Measurements from ENCODE around the gene FAAH.

Gene FAAH

DNA sequence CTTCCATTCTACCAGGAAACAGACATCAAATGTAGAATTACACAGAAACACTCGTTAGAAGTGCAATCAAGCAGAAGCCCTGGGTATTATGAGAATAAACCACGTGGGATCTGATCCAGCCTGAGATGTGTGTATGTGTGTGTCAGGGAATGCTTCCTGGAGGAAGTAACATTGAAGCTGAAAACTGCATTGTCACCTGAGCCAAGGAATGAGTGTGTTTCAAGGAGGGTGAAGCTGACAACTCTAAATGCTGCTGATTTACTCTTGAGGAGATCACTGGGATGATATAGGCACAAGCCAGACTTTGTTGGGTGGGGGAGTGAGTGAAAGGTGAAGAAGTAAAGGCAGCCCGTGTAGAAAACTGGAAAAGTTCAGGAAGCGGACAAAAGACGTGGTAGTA is 27.6 kb downstream of the FAAH start:
- H3K4me3 ChIP-seq (ENCODE audit: low read depth, low read length): no peak overlapping the region

- H3K4me3 ChIP-seq (ENCODE audit: low read depth, low read length): no peak overlapping the region
These were observed 28.2 kb downstream of the FAAH start for GRCh38 chr1:46422261-46422871.

- no peak overlapping the region for H3K4me3 ChIP-seq (ENCODE audit: low read depth, low read length)
These were observed 29.6 kb downstream of the FAAH start for GRCh38 chr1:46423574-46424240.

DNA sequence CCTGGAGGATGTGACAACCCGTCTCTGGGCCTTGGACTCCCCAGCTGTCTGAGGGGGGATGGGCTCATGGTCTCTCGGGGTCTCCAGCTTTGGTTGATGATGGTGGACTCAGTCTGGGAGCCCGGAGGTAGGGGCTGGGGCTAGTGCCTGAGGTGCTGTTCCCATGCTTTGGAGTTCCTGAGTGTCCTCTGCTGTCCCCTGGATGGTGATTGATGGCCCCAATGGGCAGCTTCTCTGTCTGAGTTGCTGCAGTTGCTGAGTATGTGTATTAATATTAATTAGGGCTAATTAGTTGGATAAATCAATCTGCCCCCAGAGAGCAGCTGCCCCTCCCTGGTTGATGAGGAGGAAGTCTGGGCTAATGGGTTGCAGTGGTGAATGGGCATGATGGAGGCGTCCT is 30.6 kb downstream of the FAAH start:
- H3K4me3 ChIP-seq (ENCODE audit: low read depth, low read length): no peak overlapping the region

DNA sequence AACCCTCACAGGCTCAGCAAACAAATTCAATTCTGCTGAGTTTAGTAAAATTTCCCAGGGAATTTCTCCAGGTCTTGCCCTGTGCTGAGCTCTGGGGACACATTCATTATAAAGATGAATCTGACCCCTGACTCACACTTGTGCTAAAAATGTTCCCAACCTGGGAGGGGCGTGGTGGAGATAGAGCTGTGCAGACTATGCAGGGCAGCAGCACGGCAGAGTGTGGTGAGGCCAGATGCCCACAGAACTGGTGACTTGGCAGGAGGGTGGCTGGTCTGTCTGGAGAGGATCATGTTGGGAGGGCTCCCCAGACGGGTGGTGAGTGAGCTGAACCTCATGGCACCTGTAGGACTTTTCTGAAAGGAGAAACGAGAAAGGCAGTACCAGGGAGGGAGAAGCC is 31.6 kb downstream of the FAAH start:
- no peak overlapping the region for H3K4me3 ChIP-seq (ENCODE audit: low read depth, low read length)

- no peak overlapping the region for H3K4me3 ChIP-seq (ENCODE audit: low read depth, low read length)
These were observed 33.4 kb downstream of the FAAH start for GRCh38 chr1:46427541-46427940.

GRCh38 chr1:46429436-46429835 is 35.3 kb downstream of the FAAH start:
- no peak overlapping the region for H3K4me3 ChIP-seq (ENCODE audit: low read depth, low read length)

- no peak overlapping the region for H3K4me3 ChIP-seq (ENCODE audit: low read depth, low read length)
These were observed 37.6 kb downstream of the FAAH start for GRCh38 chr1:46431695-46432094.

DNA sequence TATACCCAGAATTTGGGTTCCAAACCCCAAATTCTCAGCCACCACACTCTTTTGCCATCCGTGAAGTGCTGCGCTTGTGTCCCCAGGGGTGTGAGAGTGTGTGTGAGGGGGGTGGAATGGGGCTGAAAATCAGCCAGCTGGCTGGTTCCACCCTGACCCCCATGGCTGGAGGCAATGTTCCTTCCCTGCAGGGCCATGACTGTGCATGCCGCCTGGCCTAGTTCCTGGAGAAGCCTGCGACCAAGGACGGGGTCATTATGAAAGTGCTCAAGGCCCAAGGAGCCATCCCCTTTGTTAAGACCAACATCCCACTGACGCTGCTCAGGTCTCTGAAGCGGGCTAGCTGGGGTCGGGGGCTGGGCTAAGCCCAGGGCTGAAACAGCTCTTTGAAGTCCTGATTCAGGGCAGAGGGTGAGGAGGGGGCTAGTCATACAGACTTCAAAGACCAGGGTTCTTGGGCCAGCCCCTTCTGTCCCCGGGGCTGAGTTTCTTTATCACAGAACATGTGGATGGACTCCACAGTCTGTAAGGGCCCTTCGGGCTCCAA is 38.7 kb downstream of the FAAH start:
- H3K4me3 ChIP-seq (ENCODE audit: low read depth, low read length): no peak overlapping the region

- no peak overlapping the region for H3K4me3 ChIP-seq (ENCODE audit: low read depth, low read length)
These were observed 40.2 kb downstream of the FAAH start for GRCh38 chr1:46434358-46434757.

DNA sequence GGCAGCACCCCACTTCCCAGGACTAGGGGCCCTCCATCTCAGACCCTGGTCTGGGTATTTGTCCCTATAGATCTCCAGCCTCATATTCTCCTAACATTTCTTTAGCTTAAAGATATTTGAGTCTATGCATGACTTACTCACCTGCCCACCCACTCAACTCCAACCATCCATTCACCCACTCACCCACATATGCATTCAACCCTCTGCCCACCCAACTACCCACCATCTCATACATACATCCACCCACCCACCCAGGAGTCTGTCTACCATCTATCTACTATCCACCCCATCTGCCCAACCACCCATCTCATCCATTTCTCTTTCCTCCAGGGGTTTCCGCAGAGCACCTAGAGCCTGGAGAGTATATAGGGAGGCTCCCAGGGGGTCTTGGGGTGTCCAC is 42.7 kb downstream of the FAAH start:
- no peak overlapping the region for H3K4me3 ChIP-seq (ENCODE audit: low read depth, low read length)

- H3K4me3 ChIP-seq (ENCODE audit: low read depth, low read length): no peak overlapping the region
These were observed 43.6 kb downstream of the FAAH start for GRCh38 chr1:46437723-46438122.

DNA sequence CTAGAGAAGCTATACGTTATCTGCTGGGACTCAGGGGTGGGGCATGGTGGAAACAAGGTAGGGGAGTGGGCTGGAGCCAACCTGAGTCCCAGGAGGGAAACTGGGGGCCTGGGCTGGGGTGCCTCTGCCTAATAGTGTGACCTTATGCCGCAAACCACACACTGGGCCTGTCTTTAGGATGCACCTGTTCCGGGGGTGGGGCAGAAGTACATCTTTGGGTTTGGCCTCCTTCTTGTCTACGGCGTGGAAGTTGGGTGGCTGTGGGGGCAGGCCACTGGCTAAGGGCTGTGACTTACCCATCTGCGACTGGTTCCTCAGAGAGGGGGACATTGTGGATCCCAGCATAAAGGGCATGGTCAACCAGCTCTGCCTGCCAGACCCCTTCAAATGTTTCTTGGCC is 44.2 kb downstream of the FAAH start:
- H3K4me3 ChIP-seq (ENCODE audit: low read depth, low read length): no peak overlapping the region

- H3K4me3 ChIP-seq (ENCODE audit: low read depth, low read length): no peak overlapping the region
These were observed 46.4 kb downstream of the FAAH start for GRCh38 chr1:46440478-46440877.

- H3K4me3 ChIP-seq (ENCODE audit: low read depth, low read length): peak overlapping the region; percentile 46
These were observed 48.4 kb downstream of the FAAH start for GRCh38 chr1:46442317-46443161.

DNA sequence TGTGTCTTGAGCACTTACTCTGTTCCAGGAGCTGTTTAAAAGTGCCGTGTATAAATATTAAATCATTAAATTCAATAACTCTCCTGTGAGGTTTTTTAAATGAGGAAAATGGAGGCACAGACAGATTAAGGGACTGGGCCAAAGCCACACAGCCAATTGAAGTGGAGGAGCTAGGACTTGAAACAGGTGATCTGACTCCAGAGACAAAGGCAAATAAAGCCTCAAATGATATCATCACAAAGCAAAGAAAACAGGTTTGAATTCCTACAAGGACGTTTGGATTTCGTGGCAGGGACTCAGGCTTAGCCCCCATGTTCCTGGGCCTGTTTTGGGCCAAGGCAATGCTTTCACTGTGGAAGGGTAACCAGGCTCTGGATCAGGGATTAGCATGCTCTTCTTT is 50.3 kb downstream of the FAAH start:
- no peak overlapping the region for H3K4me3 ChIP-seq (ENCODE audit: low read depth, low read length)

DNA sequence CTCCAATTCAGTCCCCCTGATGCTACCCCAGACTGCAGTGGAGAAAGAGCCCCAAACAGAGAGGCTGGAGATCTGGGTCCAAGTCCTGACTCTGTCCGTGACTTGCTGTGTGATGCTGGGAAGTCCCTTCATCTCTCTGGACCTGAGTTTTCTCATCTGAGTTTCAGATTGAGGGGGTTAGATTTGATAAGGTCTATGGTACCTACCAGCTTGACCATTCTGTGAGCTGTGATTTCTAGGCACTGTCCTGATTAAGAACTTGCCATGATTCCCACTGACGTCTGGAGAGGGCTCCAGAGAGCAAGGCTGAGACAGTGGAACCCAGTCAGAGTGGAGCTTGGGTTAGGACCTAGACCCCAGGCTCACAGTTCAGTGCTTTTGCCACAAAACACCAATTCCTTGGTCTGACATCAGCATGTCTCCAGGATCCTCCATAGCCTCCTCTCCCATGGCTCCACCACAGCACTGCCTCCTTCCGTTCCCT is 51.7 kb downstream of the FAAH start:
- no peak overlapping the region for H3K4me3 ChIP-seq (ENCODE audit: low read depth, low read length)

- no peak overlapping the region for H3K4me3 ChIP-seq (ENCODE audit: low read depth, low read length)
These were observed 52.8 kb downstream of the FAAH start for GRCh38 chr1:46446646-46447498.

- no peak overlapping the region for H3K4me3 ChIP-seq (ENCODE audit: low read depth, low read length)
These were observed 53.5 kb downstream of the FAAH start for GRCh38 chr1:46447499-46448108.
